Ovary (tissue), 9 donors: Measurements from ENCODE around the gene GFAP. TPM values are rescaled to one million over a fixed set of nuclear protein-coding genes. Genes with fewer than 3 reads are reported as not detected.

Source experiments
- DNase-seq, 5 donors: peaks; one replicate each; pipeline ENCODE4 v3.0.0-alpha.2; 2019 to 2020
- H3K27ac ChIP-seq, 2 donors: fragments of 200-600 bp; one replicate each; pipeline versions ENCODE4 v1.5.1 to v1.8.0; 2019 to 2022
- H3K27me3 ChIP-seq: fragments of 200-600 bp; one replicate; pipeline ENCODE4 v1.8.0; 2022
- H3K36me3 ChIP-seq: fragments of 200-600 bp; sonication (generic); one replicate; pipeline ENCODE4 v1.5.1; 2019
- H3K4me1 ChIP-seq: one replicate; pipeline ENCODE4 v1.8.1; 2013; ENCODE audit warnings: mild to moderate bottlenecking, moderate library complexity; ENCODE audit not compliant: insufficient read depth
- H3K4me3 ChIP-seq: fragments of 200-600 bp; sonication (generic); one replicate; pipeline ENCODE4 v1.5.1; 2017
- H3K9me3 ChIP-seq, 2 donors: fragments of 200-600 bp in 1 of 2; sonication (generic) in 1 of 2; one replicate each; pipeline versions ENCODE4 v1.5.1 to v1.8.1; 2013 to 2019; ENCODE audit warnings: mild to moderate bottlenecking in 1 of 2, moderate library complexity in 1 of 2
- CTCF ChIP-seq, 3 donors: fragments of 450-650 bp in 2 of 3; fragments of 200-600 bp in 1 of 3; IDR thresholded peaks; one replicate each; pipeline versions ENCODE4 v1.5.1 to v1.8.0; 2016 to 2022; ENCODE audit warnings: antibody characterized with exemption in 3 of 3, mild to moderate bottlenecking in 1 of 3
- EP300 ChIP-seq: sonication (generic); formaldehyde crosslinking; IDR thresholded peaks from one replicate; pipeline ENCODE4 v1.6.1; 2017; ENCODE audit warnings: antibody characterized with exemption
- POLR2A ChIP-seq: fragments of 450-650 bp; IDR thresholded peaks from one replicate; pipeline ENCODE4 v1.6.1; 2017; ENCODE audit warnings: antibody characterized with exemption, mild to moderate bottlenecking, moderate library complexity
- WGBS, 3 donors: extraction: QIAGEN DNeasy Blood & Tissue Kit in 1 of 3; methylation state at CpG; one replicate each; pipeline versions ENCODE4 v1.1.5 to v1.1.7; 2013 to 2017; 5-methylcytosine and 5-hydroxymethylcytosine counted together
- intact Hi-C, 4 donors: fragments of 100-400 bp; cut with DNase I; formaldehyde crosslinking; loops; one replicate each; pipeline versions ENCODE4 v1.11.0 to v1.15.1; 2022 to 2023
- polyA plus RNA-seq, 2 donors: library from polyadenylated mRNA; stranded (reverse); fragments of 200-250 nt in 1 of 2; fragments of 350-450 nt in 1 of 2; fragmentation: Illumina TruSeq in 1 of 2; extraction: RNeasy Lipid Tissue Mini Kit (QIAGEN cat#74804) in 1 of 2; gene quantifications; one replicate each; pipeline ENCODE4 v1.2.3, GENCODE V29; 2013 to 2014
- total RNA-seq, 7 donors: library from RNA; depleted of rRNA in 2 of 7; stranded (reverse); fragments of >200 nt in 2 of 7; fragmentation: NEBNext Ultra II Directional in 3 of 7; extraction: Animal tissue kit (Norgen Biotek cat#: 25700) in 3 of 7; gene quantifications; one replicate each; pipeline versions ENCODE4 v1.1.0 to v1.2.4, GENCODE V29; 2016 to 2023
- donor health status: DM: no; HTN: no; CAD: no; lungs with moderate emphysema.
- donor health status: DM: no; HTN: no; CAD: no.
- donor health status: Bipolar disorder and iron deficiency.
- donor health status: DM: yes; HTN: yes; CAD: no.
- donor health status: DM: no; HTN: no; CAD: no.
- donor health status: DM: yes; HTN: yes; CAD: no.

The GFAP gene
- total and polyA plus RNA-seq, 9 donors, result 0.08 to 1.8 (median 0.49) TPM; not detected in 1

GRCh38 chr17:44907729-44908470, 7.4 kb downstream of the GFAP start:
- Histone ChIP-seq H3K4me3 (no peak overlapping the region), H3K9me3 (no peaks in the 10 kb centered on the region), H3K36me3 (no peaks in the 10 kb centered on the region), H3K4me1 (peaks cover 5% of the 10 kb centered on the region), H3K27ac (no peak overlapping the region), H3K27me3 (no peaks in the 10 kb centered on the region)
- no peak for DNase-seq
- WGBS, 3 donors, result 77 to 83% (median 80%) methylated on average over 11 of the region's 11 CpGs
- intact Hi-C loops, result no loop called here
- TF ChIP-seq EP300 (no peak), POLR2A (no peak), CTCF (IDR thresholded peaks at IDR 0.05) (no peak)

- no peaks in the 10 kb centered on the region for H3K9me3 ChIP-seq
- DNase-seq, result no peak
- no peaks in the 10 kb centered on the region for H3K27me3 ChIP-seq
- H3K4me3 ChIP-seq, result no peak overlapping the region
- TF ChIP-seq EP300 (no peak), CTCF (IDR thresholded peaks at IDR 0.05) (no peak), POLR2A (no peak)
- intact Hi-C loops, result no loop called here
- H3K36me3 ChIP-seq, result no peaks in the 10 kb centered on the region
- WGBS, 3 donors, result 40 to 43% (median 42%) methylated on average over 18 of the region's 18 CpGs
- H3K27ac ChIP-seq, result no peak overlapping the region
- peaks cover 5% of the 10 kb centered on the region for H3K4me1 ChIP-seq
Observed at GRCh38 chr17:44906763-44907728, 8.3 kb downstream of the GFAP start.

- intact Hi-C loops, result no loop called here
- no peak for DNase-seq
- 73 to 79% (median 74%) methylated on average over 10 of the region's 10 CpGs for WGBS, 3 donors
- TF ChIP-seq EP300 (no peak), CTCF (IDR thresholded peaks at IDR 0.05) (no peak)
- no peaks in the 10 kb centered on the region for H3K27me3 ChIP-seq
- H3K27ac ChIP-seq, result no peak overlapping the region
- H3K36me3 ChIP-seq, result no peaks in the 10 kb centered on the region
- H3K9me3 ChIP-seq, result no peaks in the 10 kb centered on the region
- H3K4me3 ChIP-seq, result no peak overlapping the region
- no peaks in the 10 kb centered on the region for H3K4me1 ChIP-seq
Observed at GRCh38 chr17:44906010-44906646, 9.2 kb downstream of the GFAP start.
